Measurements from ENCODE around the gene C5orf58.

DNA sequence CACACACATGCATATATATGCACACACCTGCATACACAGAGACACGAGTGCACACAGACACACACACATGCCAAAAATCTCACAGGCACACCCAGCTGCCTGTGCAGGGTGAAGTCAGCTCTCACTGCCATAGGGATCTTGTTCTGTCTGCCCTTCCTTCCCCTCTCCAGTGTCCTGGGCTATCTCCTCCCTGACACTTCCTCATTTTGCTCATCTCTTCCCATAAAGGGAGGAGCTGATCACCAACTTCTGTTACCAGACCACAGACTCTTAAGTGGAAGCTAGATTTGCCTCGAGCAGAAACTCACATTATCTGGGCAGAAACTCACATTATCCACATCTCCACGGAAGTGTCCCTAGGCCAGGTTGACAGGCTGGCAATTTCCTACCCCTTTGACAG lies 36.1 kb downstream of the C5orf58 start:
- TF ChIP-seq, protein P1, sequence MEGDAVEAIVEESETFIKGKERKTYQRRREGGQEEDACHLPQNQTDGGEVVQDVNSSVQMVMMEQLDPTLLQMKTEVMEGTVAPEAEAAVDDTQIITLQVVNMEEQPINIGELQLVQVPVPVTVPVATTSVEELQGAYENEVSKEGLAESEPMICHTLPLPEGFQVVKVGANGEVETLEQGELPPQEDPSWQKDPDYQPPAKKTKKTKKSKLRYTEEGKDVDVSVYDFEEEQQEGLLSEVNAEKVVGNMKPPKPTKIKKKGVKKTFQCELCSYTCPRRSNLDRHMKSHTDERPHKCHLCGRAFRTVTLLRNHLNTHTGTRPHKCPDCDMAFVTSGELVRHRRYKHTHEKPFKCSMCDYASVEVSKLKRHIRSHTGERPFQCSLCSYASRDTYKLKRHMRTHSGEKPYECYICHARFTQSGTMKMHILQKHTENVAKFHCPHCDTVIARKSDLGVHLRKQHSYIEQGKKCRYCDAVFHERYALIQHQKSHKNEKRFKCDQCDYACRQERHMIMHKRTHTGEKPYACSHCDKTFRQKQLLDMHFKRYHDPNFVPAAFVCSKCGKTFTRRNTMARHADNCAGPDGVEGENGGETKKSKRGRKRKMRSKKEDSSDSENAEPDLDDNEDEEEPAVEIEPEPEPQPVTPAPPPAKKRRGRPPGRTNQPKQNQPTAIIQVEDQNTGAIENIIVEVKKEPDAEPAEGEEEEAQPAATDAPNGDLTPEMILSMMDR (optimal IDR thresholded peaks at IDR 0.05 in 1 of 3, IDR thresholded peaks at IDR 0.05 in 1 of 3, conservative IDR thresholded peaks at IDR 0.05 in 1 of 3; ENCODE audit: extremely low read depth in 1 of 3, insufficient read depth in 2 of 3, low read length in 3 of 3), result no peak
- no peak for TF ChIP-seq EZH2 (IDR thresholded peaks at IDR 0.05; ENCODE audit: low read length)

All from keratinocyte (primary cell).